HepG2 (cell line): ENCODE data around the gene ALK. TPM values are rescaled to one million over a fixed set of nuclear protein-coding genes. Genes with fewer than 3 reads are reported as not detected.

Source experiments
- ATAC-seq: fragments of 200-7000 bp; cut with Tn5 transposase; 3 replicates; pipeline ENCODE4 v1.9.1; 2020; ENCODE audit warnings: mild to moderate bottlenecking, moderate library complexity
- BruUV-seq: library from RNA; stranded (reverse); fragments of 400-500 nt; replicated peaks from 2 replicates; lab custom pipeline; 2021; lab: Mats Ljungman, UMichigan
- CTCF ChIA-PET: fragments of 300-600 bp; formaldehyde crosslinking; extraction: SDS; loops from one replicate; lab custom pipeline; 2021; ENCODE audit warnings: low total read pairs, inconsistent platforms, low intra/inter-chr PET ratio; lab: Yijun Ruan, JAX
- POLR2A ChIA-PET: fragments of 350-600 bp; sonication (Branson Sonifier 250); formaldehyde crosslinking; loops from one replicate; lab custom pipeline; 2020; ENCODE audit warnings: antibody characterized with exemption, inconsistent platforms; lab: Yijun Ruan, JAX
- DNase-seq: peaks from one replicate; pipeline ENCODE4 v3.0.0-alpha.2; 2015; ENCODE audit warnings: low spot score
- FAIRE-seq: peaks from 3 replicates; lab custom pipeline; 2011; peaks lifted over from hg19 to GRCh38; lab: Jason Lieb, UNC
- H2AFZ ChIP-seq: one replicate; pipeline ENCODE4 v1.6.1; 2011; ENCODE audit warnings: low read length, inconsistent platforms
- H3K27ac ChIP-seq: fragments of 300-600 bp; 3 replicates; pipeline ENCODE4 v1.8.0; 2011; ENCODE audit warnings: mixed run types, mild to moderate bottlenecking, mixed read lengths, low read length, inconsistent platforms; ENCODE audit not compliant: insufficient read depth; ENCODE audit errors: extremely low read length
- H3K27me3 ChIP-seq, 2 experiments: fragments of 200-600 bp in 1 of 2; 2 replicates in 1 of 2; 3 replicates in 1 of 2; pipeline versions ENCODE4 v1.6.0 to v1.8.0; 2011; ENCODE audit warnings: low read length in 2 of 2, mild to moderate bottlenecking in 2 of 2, moderate library complexity in 2 of 2, inconsistent platforms in 1 of 2; ENCODE audit not compliant: insufficient read depth in 2 of 2, control insufficient read depth in 1 of 2
- H3K36me3 ChIP-seq, 2 experiments: fragments of 200-600 bp in 1 of 2; replicated peaks in 1 of 2; 2 replicates in 1 of 2; 3 replicates in 1 of 2; pipeline versions ENCODE4 v1.5.1 to v1.8.0; 2011; ENCODE audit warnings: low read length in 2 of 2, inconsistent platforms in 1 of 2; ENCODE audit not compliant: insufficient read depth in 2 of 2, control insufficient read depth in 1 of 2
- H3K4me1 ChIP-seq: 2 replicates; pipeline ENCODE4 v1.5.1; 2012; ENCODE audit warnings: low read length, inconsistent platforms; ENCODE audit not compliant: insufficient read depth
- H3K4me2 ChIP-seq: 2 replicates; pipeline ENCODE4 v1.6.0; 2011; ENCODE audit warnings: low read depth, low read length, inconsistent platforms
- H3K4me3 ChIP-seq, 3 experiments: fragments of 200-600 bp in 1 of 3; sonication (generic), shearing (Covaris generic) in 1 of 3; replicated peaks in 1 of 3; 2 replicates each; pipeline ENCODE4 v1.5.1; 2011 to 2016; ENCODE audit warnings: low read length in 3 of 3, inconsistent platforms in 2 of 3, low read depth in 2 of 3, mild to moderate bottlenecking in 2 of 3, control low read depth in 1 of 3, mixed read lengths in 1 of 3; ENCODE audit not compliant: insufficient read depth in 1 of 3
- H3K79me2 ChIP-seq: one replicate; pipeline ENCODE4 v1.6.1; 2011; ENCODE audit warnings: low read length, inconsistent platforms; ENCODE audit not compliant: insufficient read depth
- H3K9ac ChIP-seq: 2 replicates; pipeline ENCODE4 v1.6.0; 2011; ENCODE audit warnings: mild to moderate bottlenecking, low read depth, low read length, inconsistent platforms; ENCODE audit not compliant: insufficient read depth
- H3K9me3 ChIP-seq: 2 replicates; pipeline ENCODE4 v1.5.1; 2012; ENCODE audit warnings: mild to moderate bottlenecking, low read length
- H4K20me1 ChIP-seq: 2 replicates; pipeline ENCODE4 v1.6.0; 2011; ENCODE audit warnings: inconsistent platforms, mild to moderate bottlenecking, low read length, moderate library complexity; ENCODE audit not compliant: insufficient read depth
- AGO2 ChIP-seq: fragments of 200-400 bp; formaldehyde crosslinking; optimal IDR thresholded peaks from 2 replicates; pipeline ENCODE3; 2017; ENCODE audit warnings: mild to moderate bottlenecking, low read depth, low read length, moderate library complexity
- CBX1 ChIP-seq: IDR thresholded peaks from one replicate; pipeline ENCODE4 v1.6.1; 2016; ENCODE audit warnings: antibody characterized with exemption, low read depth
- CEBPB ChIP-seq: IDR thresholded peaks from 2 replicates; pipeline ENCODE4 v1.6.1; 2011; ENCODE audit warnings: low read depth, low read length, improper control_type of control experiment, borderline replicate concordance
- CSRNP1 ChIP-seq: sonication (generic); formaldehyde crosslinking; IDR thresholded peaks from 2 replicates; pipeline ENCODE4 v1.8.1; 2023; ENCODE audit warnings: mild to moderate bottlenecking, missing genetic modification reagents
- GATA4 ChIP-seq: sonication (generic); IDR thresholded peaks from 2 replicates; pipeline ENCODE4 v1.6.1; 2016; ENCODE audit warnings: antibody characterized with exemption, low read depth, borderline replicate concordance
- KDM6A ChIP-seq: IDR thresholded peaks from 2 replicates; pipeline ENCODE4 v1.6.1; 2016; ENCODE audit warnings: low read depth
- LRRFIP1 ChIP-seq: sonication (generic); formaldehyde crosslinking; conservative IDR thresholded peaks from 2 replicates; pipeline ENCODE4 v1.4.0; 2020; ENCODE audit warnings: missing genetic modification reagents
- NFKB2 ChIP-seq: sonication (generic); formaldehyde crosslinking; IDR thresholded peaks from 2 replicates; pipeline ENCODE4 v1.4.0; 2020; ENCODE audit warnings: missing genetic modification reagents, borderline replicate concordance
- NPAS2 ChIP-seq: sonication (generic); formaldehyde crosslinking; IDR thresholded peaks from 2 replicates; pipeline ENCODE4 v1.8.0; 2022; ENCODE audit warnings: mild to moderate bottlenecking, missing genetic modification reagents, borderline replicate concordance
- REPIN1 ChIP-seq: sonication (generic); formaldehyde crosslinking; IDR thresholded peaks from 2 replicates; pipeline ENCODE4 v1.8.0; 2022; ENCODE audit warnings: missing genetic modification reagents, low read depth, mild to moderate bottlenecking, borderline replicate concordance
- SP2 ChIP-seq: sonication (generic); formaldehyde crosslinking; IDR thresholded peaks from 2 replicates; pipeline ENCODE4 v1.5.1; 2020; ENCODE audit warnings: mild to moderate bottlenecking, missing genetic modification reagents
- ZBTB8A ChIP-seq: sonication (generic); formaldehyde crosslinking; IDR thresholded peaks from 2 replicates; pipeline ENCODE4 v1.4.0; 2020; ENCODE audit warnings: mild to moderate bottlenecking, low read depth, missing genetic modification reagents, borderline replicate concordance
- ZNF256 ChIP-seq: sonication (generic); formaldehyde crosslinking; conservative IDR thresholded peaks from 2 replicates; pipeline ENCODE4 v1.4.0; 2020; ENCODE audit warnings: missing genetic modification reagents
- ZNF30 ChIP-seq: sonication (generic); formaldehyde crosslinking; IDR thresholded peaks from 2 replicates; pipeline ENCODE4 v1.5.0; 2020; ENCODE audit warnings: mild to moderate bottlenecking, missing genetic modification reagents
- ZNF501 ChIP-seq: sonication (generic); formaldehyde crosslinking; IDR thresholded peaks from 2 replicates; pipeline ENCODE4 v1.5.1; 2020; ENCODE audit warnings: mild to moderate bottlenecking, moderate library complexity, missing genetic modification reagents
- ZNF567 ChIP-seq: sonication (generic); formaldehyde crosslinking; IDR thresholded peaks from 2 replicates; pipeline ENCODE4 v1.8.1; 2023; ENCODE audit warnings: mild to moderate bottlenecking, missing genetic modification reagents, borderline replicate concordance
- ZNF580 ChIP-seq: IDR thresholded peaks from 2 replicates; pipeline ENCODE4 v1.6.1; 2016; ENCODE audit warnings: low read depth, borderline replicate concordance
- ZNF597 ChIP-seq: sonication (generic); formaldehyde crosslinking; IDR thresholded peaks from 2 replicates; pipeline ENCODE4 v1.5.0; 2020; ENCODE audit warnings: missing genetic modification reagents
- WGBS: methylation state at CpG from one replicate; pipeline ENCODE4 v1.1.6; 2017; ENCODE audit warnings: low lambda C conversion rate; 5-methylcytosine and 5-hydroxymethylcytosine counted together
- in situ Hi-C: cut with HindIII; loops from 2 replicates; pipeline ENCODE4 v1.10.0; 2017; ENCODE audit warnings: low pct_unique_long_range_greater_than_20kb; ENCODE audit not compliant: extremely low pct_ligation_motif_present
- intact Hi-C: fragments of 100-400 bp; cut with micrococcal nuclease; formaldehyde crosslinking; loops from one replicate; pipeline ENCODE4 v1.10.0; 2022; ENCODE audit not compliant: unreplicated experiment
- polyA plus RNA-seq, 8 experiments: library from polyadenylated mRNA; depleted of rRNA in 3 of 8; stranded (reverse) in 7 of 8; unstranded in 1 of 8; fragments of >200 nt; fragmentation: Illumina TruSeq in 4 of 8; extraction: Trizol in 4 of 8; gene quantifications; 2 replicates each; pipeline versions ENCODE4 v1.2.1 to v1.2.3, GENCODE V29; 2011 to 2016; ENCODE audit warnings: low read depth in 4 of 8, missing spikeins in 1 of 8, mixed read lengths in 1 of 8; ENCODE audit not compliant: insufficient read depth in 1 of 8
- total RNA-seq, 5 experiments: library from RNA; depleted of rRNA; stranded (reverse); fragments of >200 nt; fragmentation: Illumina TruSeq; extraction: Trizol; gene quantifications; 2 replicates each; pipeline ENCODE4 v1.2.3, GENCODE V29; 2016; ENCODE audit warnings: low read depth in 1 of 5

The ALK gene
- total and polyA plus RNA-seq, 2 of the 13 experiments (the other 11 are each of a cell fraction or from before 2014, with no cell fraction given): not detected

- no TSS peak for BruUV-seq
- Histone ChIP-seq H3K4me2 (no peak overlapping the region), H3K9ac (no peak overlapping the region), H3K27me3 (no peaks in the 10 kb centered on the region), H2AFZ (no peak overlapping the region), H3K4me3 (no peak overlapping the region), H4K20me1 (no peaks in the 10 kb centered on the region), H3K9me3 (no peaks in the 10 kb centered on the region), H3K4me1 (no peaks in the 10 kb centered on the region), H3K36me3 (no peaks in the 10 kb centered on the region)
- no peak for ATAC-seq
- intact Hi-C loops: no loop called here
- no peak for FAIRE-seq
- WGBS: 22% methylated on average over 4 of the region's 4 CpGs
- no peak for DNase-seq
- CTCF ChIA-PET: no interaction called here
- TF ChIP-seq SP2: no peak
- no peak for TF ChIP-seq ZNF580
- no peak for TF ChIP-seq CBX1
- TF ChIP-seq CEBPB: no peak
- no peak for TF ChIP-seq ZNF30
- no peak for TF ChIP-seq LRRFIP1 (CRISPR knock-in tag)
- no peak for TF ChIP-seq ZBTB8A (CRISPR knock-in tag)
- TF ChIP-seq ZNF567: no peak
- no peak for TF ChIP-seq GATA4
- TF ChIP-seq NPAS2 (CRISPR knock-in tag): no peak
- TF ChIP-seq KDM6A: no peak
- no peak for TF ChIP-seq AGO2
- no peak for TF ChIP-seq ZNF256
- TF ChIP-seq ZNF501 (CRISPR knock-in tag): no peak
- TF ChIP-seq REPIN1 (CRISPR knock-in tag): no peak
- TF ChIP-seq ZNF597 (CRISPR knock-in tag): no peak
- no peak for TF ChIP-seq CSRNP1 (CRISPR knock-in tag)
- TF ChIP-seq NFKB2 (CRISPR knock-in tag): no peak
- TF ChIP-seq, all 625 proteins: peak for 0
- POLR2A ChIA-PET: no interaction called here
- Histone ChIP-seq H3K27ac (no peak overlapping the region), H3K79me2 (no peaks in the 10 kb centered on the region)
- in situ Hi-C loops: no loop called here
Observed at GRCh38 chr2:29706171-29706720, 215.1 kb downstream of the ALK start.
